ENCODE measurements around the gene RNPEP. TPM values are rescaled to one million over a fixed set of nuclear protein-coding genes. Genes with fewer than 3 reads are reported as not detected.

Gene RNPEP
- total RNA-seq, 4 donors from 2014 or later: 37.2 to 77.6 (median 45.8) TPM

DNA sequence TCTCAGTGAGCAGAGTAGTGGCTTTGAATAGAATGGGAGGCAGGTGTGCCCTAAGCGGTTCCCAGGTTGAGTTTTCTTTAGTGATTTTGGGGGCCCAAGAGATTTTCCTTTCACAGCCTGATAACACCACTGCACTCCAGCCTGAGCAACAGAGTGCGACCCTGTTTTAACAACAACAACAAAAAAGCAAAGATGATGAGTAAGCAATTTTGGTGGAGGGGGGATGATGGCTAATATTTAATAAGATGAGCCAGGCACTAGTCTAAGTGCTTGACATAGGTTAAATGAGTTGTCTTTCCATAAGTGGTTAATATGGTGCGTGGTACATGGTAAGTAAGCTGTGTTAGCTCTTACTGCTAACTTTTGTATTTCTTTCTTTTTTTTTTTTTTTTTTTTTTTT is 2.0 kb downstream of the RNPEP start:
- TF ChIP-seq, protein P1, sequence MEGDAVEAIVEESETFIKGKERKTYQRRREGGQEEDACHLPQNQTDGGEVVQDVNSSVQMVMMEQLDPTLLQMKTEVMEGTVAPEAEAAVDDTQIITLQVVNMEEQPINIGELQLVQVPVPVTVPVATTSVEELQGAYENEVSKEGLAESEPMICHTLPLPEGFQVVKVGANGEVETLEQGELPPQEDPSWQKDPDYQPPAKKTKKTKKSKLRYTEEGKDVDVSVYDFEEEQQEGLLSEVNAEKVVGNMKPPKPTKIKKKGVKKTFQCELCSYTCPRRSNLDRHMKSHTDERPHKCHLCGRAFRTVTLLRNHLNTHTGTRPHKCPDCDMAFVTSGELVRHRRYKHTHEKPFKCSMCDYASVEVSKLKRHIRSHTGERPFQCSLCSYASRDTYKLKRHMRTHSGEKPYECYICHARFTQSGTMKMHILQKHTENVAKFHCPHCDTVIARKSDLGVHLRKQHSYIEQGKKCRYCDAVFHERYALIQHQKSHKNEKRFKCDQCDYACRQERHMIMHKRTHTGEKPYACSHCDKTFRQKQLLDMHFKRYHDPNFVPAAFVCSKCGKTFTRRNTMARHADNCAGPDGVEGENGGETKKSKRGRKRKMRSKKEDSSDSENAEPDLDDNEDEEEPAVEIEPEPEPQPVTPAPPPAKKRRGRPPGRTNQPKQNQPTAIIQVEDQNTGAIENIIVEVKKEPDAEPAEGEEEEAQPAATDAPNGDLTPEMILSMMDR (IDR thresholded peaks at IDR 0.05): no peak
- ATAC-seq (ENCODE audit: low FRiP score) (no peak), DNase-seq (ENCODE audit: low spot score) (no peak)

DNA sequence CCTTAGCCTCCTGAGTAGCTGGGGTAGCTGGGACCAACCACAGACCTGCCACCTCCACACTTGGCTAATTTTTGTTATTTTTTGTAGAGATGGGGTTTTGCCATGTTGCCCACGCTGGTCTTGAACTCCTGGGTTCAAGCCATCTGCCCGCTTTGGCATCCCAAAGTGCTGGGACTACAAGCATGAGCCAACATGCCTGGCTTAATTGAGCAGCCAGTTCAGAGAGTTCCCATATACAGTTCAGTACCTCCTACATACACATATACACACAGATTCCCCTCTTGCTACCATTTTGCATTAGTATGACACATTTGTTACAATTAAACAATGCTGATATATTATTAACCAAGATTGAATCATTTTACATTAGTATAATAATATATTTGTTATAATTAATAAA is 2.9 kb downstream of the RNPEP start:
- TF ChIP-seq, protein P1 (IDR thresholded peaks at IDR 0.05): no peak
- ATAC-seq (ENCODE audit: low FRiP score): no peak
- DNase-seq (ENCODE audit: low spot score): no peak

DNA sequence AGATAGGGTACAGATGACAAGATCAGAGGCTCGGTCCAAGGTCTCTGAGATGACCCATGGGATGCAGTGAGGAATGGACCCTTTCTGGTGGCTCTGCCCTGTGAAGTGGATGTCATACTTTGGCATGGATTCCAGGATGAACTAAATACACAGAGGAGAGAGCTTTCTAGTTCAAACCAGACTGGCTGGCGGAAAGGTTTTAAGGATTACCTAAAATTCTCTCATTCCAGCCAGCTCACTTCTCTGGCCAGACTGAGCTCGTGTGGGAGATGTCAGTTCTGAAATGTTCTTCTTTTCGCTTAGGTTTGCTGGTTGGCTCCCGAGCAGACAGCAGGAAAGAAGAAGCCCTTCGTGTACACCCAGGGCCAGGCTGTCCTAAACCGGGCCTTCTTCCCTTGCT is 6.2 kb downstream of the RNPEP start:
- DNase-seq (ENCODE audit: low spot score): no peak
- TF ChIP-seq, protein P1 (IDR thresholded peaks at IDR 0.05): no peak
- peak; percentile 26 for ATAC-seq (ENCODE audit: low FRiP score)

DNA sequence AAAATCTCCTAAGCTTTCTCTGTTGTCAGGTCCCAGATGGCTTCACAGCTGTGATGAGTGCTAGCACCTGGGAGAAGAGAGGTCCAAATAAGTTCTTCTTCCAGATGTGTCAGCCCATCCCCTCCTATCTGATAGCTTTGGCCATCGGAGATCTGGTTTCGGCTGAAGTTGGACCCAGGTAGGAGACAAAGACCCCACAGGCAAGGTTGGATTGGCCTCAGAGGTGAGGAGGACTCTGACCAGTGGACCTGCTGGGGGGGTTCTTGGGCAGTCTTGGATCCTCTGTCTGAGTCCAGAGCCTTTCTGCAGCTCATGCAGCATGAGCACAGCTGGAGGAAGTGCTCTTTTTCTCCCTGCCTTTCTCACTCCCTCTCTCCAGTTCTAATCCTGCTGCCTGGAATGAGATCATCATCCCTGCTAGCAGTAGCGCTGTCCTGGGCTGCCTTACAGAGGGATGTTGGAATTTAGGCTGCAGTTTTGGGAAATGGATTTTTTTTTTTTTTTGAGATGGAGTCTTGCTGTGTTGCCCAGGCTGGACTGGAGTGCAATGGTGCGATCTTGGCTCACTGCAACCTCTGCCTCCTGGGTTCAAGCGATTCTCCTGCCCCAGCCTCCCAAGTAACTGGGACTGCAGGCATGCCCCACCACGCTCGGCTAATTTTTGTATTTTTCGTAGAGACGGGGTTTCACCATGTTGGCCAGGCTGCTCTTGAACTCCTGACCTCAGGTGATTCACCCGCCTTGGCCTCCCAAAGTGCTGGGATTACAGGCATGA is 7.1 kb downstream of the RNPEP start:
- TF ChIP-seq, protein P1 (IDR thresholded peaks at IDR 0.05): no peak
- DNase-seq (ENCODE audit: low spot score) (no peak), ATAC-seq (ENCODE audit: low FRiP score) (no peak)

DNA sequence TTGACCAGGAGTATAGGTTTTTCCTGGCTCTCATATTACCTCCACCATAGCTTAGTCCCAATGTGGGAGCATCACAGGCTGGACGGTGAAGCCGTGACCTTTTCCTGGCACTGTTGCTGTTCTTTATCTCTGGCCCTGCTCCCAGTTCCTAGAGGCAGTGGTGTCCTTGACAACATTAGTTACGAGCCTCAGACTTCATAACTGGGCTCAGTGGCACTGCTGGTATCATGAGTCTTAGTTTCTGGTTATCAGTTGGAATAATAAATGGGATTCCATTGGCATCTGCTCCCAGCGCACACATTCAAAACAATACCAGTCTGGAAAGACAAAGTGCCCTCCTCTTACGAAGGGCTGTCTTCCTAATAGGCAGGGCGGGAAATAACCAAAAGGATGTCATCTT is 8.0 kb downstream of the RNPEP start:
- ATAC-seq (ENCODE audit: low FRiP score): no peak
- TF ChIP-seq, protein P1 (IDR thresholded peaks at IDR 0.05): no peak
- DNase-seq (ENCODE audit: low spot score): no peak

DNA sequence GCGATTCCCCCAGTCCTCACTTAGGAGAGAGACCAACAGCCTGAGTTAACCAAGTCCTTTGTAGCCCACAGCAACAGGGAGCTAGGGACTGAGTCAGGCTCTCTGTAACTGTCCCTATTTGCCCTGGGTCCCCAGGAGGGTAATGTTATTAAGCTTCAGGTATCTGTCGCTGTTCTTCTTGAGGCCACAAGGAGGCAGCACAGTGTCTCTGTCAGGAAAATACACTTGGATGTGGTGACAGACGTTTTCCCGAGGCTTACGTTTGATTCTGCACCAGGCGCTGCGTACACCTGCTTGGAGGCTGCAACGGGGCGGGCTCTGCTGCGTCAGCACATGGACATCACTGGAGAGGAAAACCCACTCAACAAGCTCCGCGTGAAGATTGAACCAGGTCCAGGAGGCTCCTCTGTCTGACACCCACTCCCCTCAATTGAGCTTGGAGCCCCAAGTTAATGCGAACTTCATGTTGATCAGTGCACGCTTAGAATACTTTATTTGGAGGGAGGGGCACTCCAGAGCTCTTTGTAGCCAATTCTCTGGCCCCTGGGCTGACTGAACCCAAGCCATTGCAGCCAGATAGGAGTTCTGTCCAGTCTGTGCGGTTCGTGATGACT is 17.3 kb downstream of the RNPEP start:
- no peak for DNase-seq (ENCODE audit: low spot score)
- peak; percentile 24 for ATAC-seq (ENCODE audit: low FRiP score)
- TF ChIP-seq, protein P1 (IDR thresholded peaks at IDR 0.05): no peak

DNA sequence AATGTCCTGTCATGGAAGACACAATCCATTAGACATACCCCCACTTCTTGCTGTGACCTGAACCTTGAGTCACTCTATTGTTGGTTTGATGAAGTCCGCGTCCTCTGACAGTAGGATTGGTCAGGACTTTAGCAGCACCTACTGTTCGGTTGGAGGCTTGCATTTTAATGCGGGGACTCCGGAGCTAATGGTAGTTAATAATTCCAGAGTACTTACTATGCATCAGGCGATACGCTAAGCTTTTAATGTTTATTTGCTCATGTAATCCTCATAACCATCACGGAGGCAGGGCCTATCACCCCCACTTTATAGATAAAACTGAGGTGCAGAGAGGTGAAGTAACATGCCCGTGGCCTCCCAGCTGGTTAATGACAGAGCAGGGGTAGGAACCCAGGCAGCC is 20.1 kb downstream of the RNPEP start:
- TF ChIP-seq, protein P1 (IDR thresholded peaks at IDR 0.05): no peak
- no peak for ATAC-seq (ENCODE audit: low FRiP score)

More for the DNA sequence above, 20.1 kb downstream of the RNPEP start:
- DNase-seq (ENCODE audit: low spot score): no peak
